GM13977 (cell line): Measurements from ENCODE around the gene PTBP1.

Source experiments
- DNase-seq: peaks from one replicate; pipeline ENCODE4 v3.0.0; 2012; ENCODE audit warnings: low spot score
- CTCF ChIP-seq: IDR thresholded peaks from 2 replicates; pipeline ENCODE4 v1.5.1; 2012; ENCODE audit warnings: mild to moderate bottlenecking, control low read depth; ENCODE audit not compliant: insufficient read depth; ENCODE audit errors: extremely low read depth, missing control alignments
- in situ Hi-C: fragments of 300-500 bp; cut with MboI; formaldehyde crosslinking; loops from one replicate; pipeline ENCODE4 v1.12.0; 2022; ENCODE audit warnings: low sequenced_read_pairs, low pct_unique_long_range_greater_than_20kb, mixed read lengths, inconsistent platforms; ENCODE audit not compliant: unreplicated experiment

PTBP1 gene

GRCh38 chr19:858868-859843 lies 61.9 kb downstream of the PTBP1 start, which contains the start of gene CFD:
Gene CFD (plus strand): TSS chr19:859664. CDS start chr19:859690, 26 bp downstream.
- in situ Hi-C loops, result loop anchor here (10.0 kb wide), 1 partner anchor 126 kb away; the partner anchor contains the start of gene WDR18
- TF ChIP-seq CTCF, result no peak
- no peak for DNase-seq

GRCh38 chr19:861141-861755 lies 64.0 kb downstream of the PTBP1 start:
- in situ Hi-C loops, result loop anchor here (10.0 kb wide), 1 partner anchor 64 kb away; the partner anchor contains the start of gene ARID3A
- no peak for DNase-seq
- no peak for TF ChIP-seq CTCF
